Upper lobe of left lung (tissue), 4 donors: ENCODE data around the gene TMED3.

ENCODE experiments used
- EP300 ChIP-seq, 4 donors: sonication (generic); formaldehyde crosslinking; IDR thresholded peaks; one replicate each; pipeline ENCODE4 v1.5.1; 2017; ENCODE audit warnings: antibody characterized with exemption in 4 of 4, control low read depth in 2 of 4
- POLR2A ChIP-seq, 4 donors: fragments of 450-650 bp; IDR thresholded peaks; one replicate each; pipeline ENCODE4 v1.5.1; 2016 to 2017; ENCODE audit warnings: antibody characterized with exemption in 4 of 4, mild to moderate bottlenecking in 2 of 4
- TF ChIP-seq, protein P1 (sequence below), 6 experiments: fragments of 450-650 bp in 4 of 6; fragments of 200-600 bp in 2 of 6; sonication (generic) in 2 of 6; IDR thresholded peaks; one replicate each; pipeline ENCODE4 v1.5.1; 2016 to 2019; ENCODE audit warnings: antibody characterized with exemption in 6 of 6

DNA sequence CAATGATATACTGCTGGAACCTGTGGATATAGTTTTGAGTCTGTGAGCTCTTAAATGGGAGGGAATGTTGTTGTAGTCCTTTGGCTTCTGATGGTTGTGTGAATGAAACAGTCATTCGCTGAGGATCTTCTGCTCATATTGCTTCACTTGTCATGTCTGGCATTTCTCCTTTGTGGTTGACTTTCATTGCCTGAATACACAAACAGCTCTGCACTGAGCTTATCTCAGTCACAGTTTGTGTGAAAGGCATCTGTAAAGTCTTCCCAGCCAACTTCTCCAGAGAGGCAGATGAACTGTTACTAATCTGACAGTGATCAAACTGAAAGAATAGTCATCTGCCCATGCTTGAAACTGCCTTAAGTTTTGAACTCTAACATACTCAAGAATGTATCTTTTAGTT is 59.8 kb downstream of the TMED3 start:
- TF ChIP-seq, protein P1, sequence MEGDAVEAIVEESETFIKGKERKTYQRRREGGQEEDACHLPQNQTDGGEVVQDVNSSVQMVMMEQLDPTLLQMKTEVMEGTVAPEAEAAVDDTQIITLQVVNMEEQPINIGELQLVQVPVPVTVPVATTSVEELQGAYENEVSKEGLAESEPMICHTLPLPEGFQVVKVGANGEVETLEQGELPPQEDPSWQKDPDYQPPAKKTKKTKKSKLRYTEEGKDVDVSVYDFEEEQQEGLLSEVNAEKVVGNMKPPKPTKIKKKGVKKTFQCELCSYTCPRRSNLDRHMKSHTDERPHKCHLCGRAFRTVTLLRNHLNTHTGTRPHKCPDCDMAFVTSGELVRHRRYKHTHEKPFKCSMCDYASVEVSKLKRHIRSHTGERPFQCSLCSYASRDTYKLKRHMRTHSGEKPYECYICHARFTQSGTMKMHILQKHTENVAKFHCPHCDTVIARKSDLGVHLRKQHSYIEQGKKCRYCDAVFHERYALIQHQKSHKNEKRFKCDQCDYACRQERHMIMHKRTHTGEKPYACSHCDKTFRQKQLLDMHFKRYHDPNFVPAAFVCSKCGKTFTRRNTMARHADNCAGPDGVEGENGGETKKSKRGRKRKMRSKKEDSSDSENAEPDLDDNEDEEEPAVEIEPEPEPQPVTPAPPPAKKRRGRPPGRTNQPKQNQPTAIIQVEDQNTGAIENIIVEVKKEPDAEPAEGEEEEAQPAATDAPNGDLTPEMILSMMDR (IDR thresholded peaks at IDR 0.05): no peak
- TF ChIP-seq POLR2A (IDR thresholded peaks at IDR 0.05): no peak
- TF ChIP-seq EP300 (IDR thresholded peaks at IDR 0.05): no peak
